ENCODE measurements around the gene EPHB1. TPM values are rescaled to one million over a fixed set of nuclear protein-coding genes. Genes with fewer than 3 reads are reported as not detected.

The EPHB1 gene
- polyA plus RNA-seq, 1 of the 3 experiments (the other 2 are of a cell fraction) = 1.2 TPM

GRCh38 chr3:135075157-135075556, 280.1 kb downstream of the EPHB1 start:
- H3K4me3 ChIP-seq (ENCODE audit: low read depth in 2 of 2, low read length in 1 of 2) = no peak overlapping the region
- H3F3A ChIP-seq (replicated peaks; ENCODE audit: insufficient read depth) = no peaks in the 10 kb centered on the region
- no peaks in the 10 kb centered on the region for H3K4me1 ChIP-seq (ENCODE audit: control insufficient read depth in 1 of 2, insufficient read depth in 2 of 2, low read depth in 1 of 2, low read length in 1 of 2)
- WGBS (ENCODE audit: low lambda C conversion rate) = 27% methylated on average over 3 of the region's 3 CpGs
- no peaks in the 10 kb centered on the region for H3K9me2 ChIP-seq
- no peak overlapping the region for H2AFZ ChIP-seq (ENCODE audit: low read depth)
- no peak overlapping the region for H3K27ac ChIP-seq (ENCODE audit: low read depth in 2 of 2, low read length in 1 of 2)
- H3K36me3 ChIP-seq (replicated peaks in 1 of 2; ENCODE audit: control insufficient read depth in 1 of 2, insufficient read depth in 2 of 2, low read length in 1 of 2) = no peaks in the 10 kb centered on the region
- ChIA-PET CTCF (interaction anchor here (1.0 kb wide), 1 partner anchor 9 kb away, joined by 3 read pairs; no protein-coding TSS in a partner anchor), POLR2A (no interaction called here)
- H3K9me3 ChIP-seq = no peaks in the 10 kb centered on the region
- H3K4me2 ChIP-seq = no peak overlapping the region
- H3K79me2 ChIP-seq (ENCODE audit: insufficient read depth) = no peaks in the 10 kb centered on the region
- no peak for TF ChIP-seq USF1 (IDR thresholded peaks at IDR 0.05; ENCODE audit: borderline replicate concordance, low read depth)
- no peak for TF ChIP-seq TEAD4 (IDR thresholded peaks at IDR 0.05; ENCODE audit: borderline replicate concordance, insufficient read depth)
- TF ChIP-seq FOXJ3 (CRISPR knock-in tag; IDR thresholded peaks at IDR 0.05) = no peak
- TF ChIP-seq MAX (IDR thresholded peaks at IDR 0.05; ENCODE audit: low read depth) = no peak
- TF ChIP-seq RCOR1 (IDR thresholded peaks at IDR 0.05; ENCODE audit: low read length) = no peak
- no peak for TF ChIP-seq GABPA (IDR thresholded peaks at IDR 0.05; ENCODE audit: low read depth)
- no peak for TF ChIP-seq SMC3 (IDR thresholded peaks at IDR 0.05; ENCODE audit: low read depth, low read length)
- no peak for TF ChIP-seq CHD2 (IDR thresholded peaks at IDR 0.05; ENCODE audit: low read length, partially characterized antibody)
- TF ChIP-seq ELF1 (IDR thresholded peaks at IDR 0.05) = no peak
- TF ChIP-seq NFIC (IDR thresholded peaks at IDR 0.05; ENCODE audit: borderline replicate concordance) = no peak
- TF ChIP-seq CTCF (IDR thresholded peaks at IDR 0.05) = no peak
- no peaks in the 10 kb centered on the region for H3K27me3 ChIP-seq (ENCODE audit: insufficient read depth)
- no peak for DNase-seq
- H4K20me1 ChIP-seq (ENCODE audit: insufficient read depth) = no peaks in the 10 kb centered on the region
- no peak overlapping the region for H3K9ac ChIP-seq

GRCh38 chr3:135076341-135076740, 281.3 kb downstream of the EPHB1 start:
- Histone ChIP-seq H3K9me2 (no peaks in the 10 kb centered on the region), H3K9ac (no peak overlapping the region), H3K4me2 (no peak overlapping the region), H3K36me3 (replicated peaks in 1 of 2; ENCODE audit: control insufficient read depth in 1 of 2, insufficient read depth in 2 of 2, low read length in 1 of 2) (no peaks in the 10 kb centered on the region), H3F3A (replicated peaks; ENCODE audit: insufficient read depth) (no peaks in the 10 kb centered on the region), H3K27me3 (ENCODE audit: insufficient read depth) (no peaks in the 10 kb centered on the region), H2AFZ (ENCODE audit: low read depth) (no peak overlapping the region), H3K79me2 (ENCODE audit: insufficient read depth) (no peaks in the 10 kb centered on the region), H3K4me1 (ENCODE audit: control insufficient read depth in 1 of 2, insufficient read depth in 2 of 2, low read depth in 1 of 2, low read length in 1 of 2) (no peaks in the 10 kb centered on the region), H3K9me3 (no peaks in the 10 kb centered on the region), H3K4me3 (ENCODE audit: low read depth in 2 of 2, low read length in 1 of 2) (no peak overlapping the region), H4K20me1 (ENCODE audit: insufficient read depth) (no peaks in the 10 kb centered on the region), H3K27ac (ENCODE audit: low read depth in 2 of 2, low read length in 1 of 2) (no peak overlapping the region)
- CTCF ChIA-PET = no interaction called here
- DNase-seq = no peak
- POLR2A ChIA-PET = no interaction called here
- TF ChIP-seq RAD21 (IDR thresholded peaks at IDR 0.05; ENCODE audit: low read length) (no peak), FOXM1 (IDR thresholded peaks at IDR 0.05; ENCODE audit: low read depth) (no peak), YY1 (IDR thresholded peaks at IDR 0.05; ENCODE audit: low read depth) (no peak), MXI1 (IDR thresholded peaks at IDR 0.05; ENCODE audit: low read depth, low read length) (no peak), NRF1 (IDR thresholded peaks at IDR 0.05; ENCODE audit: low read depth, low read length) (no peak), MEF2A (IDR thresholded peaks at IDR 0.05; ENCODE audit: borderline replicate concordance, low read depth) (no peak), EP300 (IDR thresholded peaks at IDR 0.05; ENCODE audit: borderline replicate concordance in 1 of 2, low read depth in 1 of 2, low read length in 1 of 2) (no peak), PBX3 (IDR thresholded peaks at IDR 0.05) (no peak), GATA2 (CRISPR knock-in tag; IDR thresholded peaks at IDR 0.05) (no peak), FOSL2 (IDR thresholded peaks at IDR 0.05; ENCODE audit: borderline replicate concordance, low read depth) (no peak), REST (IDR thresholded peaks at IDR 0.05; ENCODE audit: low read depth, low read length) (no peak), IRF3 (IDR thresholded peaks at IDR 0.05; ENCODE audit: low read depth, low read length) (no peak)
